ENCODE measurements around the gene POLR2C.

DNA sequence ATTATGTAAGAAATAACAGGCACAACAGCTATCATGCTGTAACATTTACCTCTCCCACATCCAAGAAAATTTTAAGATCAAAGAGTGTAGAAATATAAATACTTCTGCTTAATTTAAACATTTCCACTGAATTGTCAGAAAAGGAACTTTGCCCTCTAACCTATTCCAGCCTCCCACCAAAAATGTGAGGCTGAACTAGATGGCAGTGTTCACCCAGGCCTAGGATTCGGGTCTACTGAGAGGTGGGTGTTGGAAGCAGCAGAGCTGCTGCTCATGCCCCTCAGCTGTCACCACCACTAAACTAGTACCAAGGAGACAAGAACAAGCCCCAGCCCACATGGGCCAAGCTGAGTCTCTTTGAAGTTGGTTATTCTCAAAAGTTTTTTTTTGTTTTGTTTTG is 26.6 kb upstream of the POLR2C start:
- no peak for TF ChIP-seq POLR2A (IDR thresholded peaks at IDR 0.05)
- TF ChIP-seq, protein P1, sequence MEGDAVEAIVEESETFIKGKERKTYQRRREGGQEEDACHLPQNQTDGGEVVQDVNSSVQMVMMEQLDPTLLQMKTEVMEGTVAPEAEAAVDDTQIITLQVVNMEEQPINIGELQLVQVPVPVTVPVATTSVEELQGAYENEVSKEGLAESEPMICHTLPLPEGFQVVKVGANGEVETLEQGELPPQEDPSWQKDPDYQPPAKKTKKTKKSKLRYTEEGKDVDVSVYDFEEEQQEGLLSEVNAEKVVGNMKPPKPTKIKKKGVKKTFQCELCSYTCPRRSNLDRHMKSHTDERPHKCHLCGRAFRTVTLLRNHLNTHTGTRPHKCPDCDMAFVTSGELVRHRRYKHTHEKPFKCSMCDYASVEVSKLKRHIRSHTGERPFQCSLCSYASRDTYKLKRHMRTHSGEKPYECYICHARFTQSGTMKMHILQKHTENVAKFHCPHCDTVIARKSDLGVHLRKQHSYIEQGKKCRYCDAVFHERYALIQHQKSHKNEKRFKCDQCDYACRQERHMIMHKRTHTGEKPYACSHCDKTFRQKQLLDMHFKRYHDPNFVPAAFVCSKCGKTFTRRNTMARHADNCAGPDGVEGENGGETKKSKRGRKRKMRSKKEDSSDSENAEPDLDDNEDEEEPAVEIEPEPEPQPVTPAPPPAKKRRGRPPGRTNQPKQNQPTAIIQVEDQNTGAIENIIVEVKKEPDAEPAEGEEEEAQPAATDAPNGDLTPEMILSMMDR (IDR thresholded peaks at IDR 0.05) = no peak
- no peak for TF ChIP-seq POLR2AphosphoS5 (IDR thresholded peaks at IDR 0.05)
- no peak for TF ChIP-seq EP300 (IDR thresholded peaks at IDR 0.05)

Data from upper lobe of left lung (tissue), 4 donors.